ENCODE measurements around the gene SOX8.

The SOX8 gene

DNA sequence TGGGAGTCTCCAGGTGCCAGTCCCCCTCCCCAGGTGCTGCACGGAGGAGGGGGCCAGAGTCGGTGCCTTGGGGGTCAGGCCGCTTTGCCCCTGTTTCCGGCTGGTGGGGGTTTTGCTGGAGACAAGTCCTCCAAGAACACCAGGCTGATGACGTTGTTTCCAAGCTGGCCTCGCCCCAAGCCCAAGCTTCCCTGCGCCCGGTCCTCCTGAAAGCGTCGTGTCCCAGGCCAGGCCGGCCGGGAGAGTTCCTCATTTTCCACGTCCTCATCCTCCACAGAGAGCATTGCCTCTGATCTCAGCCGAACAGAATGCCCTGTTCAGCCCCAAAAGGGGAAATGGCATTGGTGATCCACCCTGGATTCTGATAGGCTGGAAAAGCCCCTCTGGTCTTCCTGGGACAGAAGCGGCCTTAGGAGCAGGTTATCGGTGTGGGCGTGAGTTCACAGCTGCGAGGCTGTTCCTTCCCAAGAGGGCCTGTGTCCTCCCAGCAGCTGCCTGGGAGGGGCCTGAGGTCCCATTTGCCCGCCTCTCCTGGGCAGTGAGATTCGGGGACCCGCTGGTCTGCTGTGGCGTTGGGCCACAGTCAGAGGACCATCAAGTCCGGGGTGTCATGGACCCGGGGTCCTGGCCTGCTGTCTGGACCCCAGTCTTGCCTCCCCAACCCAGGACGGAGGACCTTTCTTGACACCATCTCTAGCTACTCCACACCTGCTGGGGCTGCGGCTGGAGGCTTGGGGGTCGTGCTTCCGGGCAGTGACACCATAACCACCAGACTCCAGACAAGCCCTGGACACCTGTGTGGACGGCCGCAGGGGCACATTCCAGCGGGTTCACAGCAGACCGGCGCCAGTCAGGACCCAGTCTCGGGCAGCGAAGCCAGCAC, 7.1 kb downstream of the SOX8 start:
- DNase-seq = no peak

DNA sequence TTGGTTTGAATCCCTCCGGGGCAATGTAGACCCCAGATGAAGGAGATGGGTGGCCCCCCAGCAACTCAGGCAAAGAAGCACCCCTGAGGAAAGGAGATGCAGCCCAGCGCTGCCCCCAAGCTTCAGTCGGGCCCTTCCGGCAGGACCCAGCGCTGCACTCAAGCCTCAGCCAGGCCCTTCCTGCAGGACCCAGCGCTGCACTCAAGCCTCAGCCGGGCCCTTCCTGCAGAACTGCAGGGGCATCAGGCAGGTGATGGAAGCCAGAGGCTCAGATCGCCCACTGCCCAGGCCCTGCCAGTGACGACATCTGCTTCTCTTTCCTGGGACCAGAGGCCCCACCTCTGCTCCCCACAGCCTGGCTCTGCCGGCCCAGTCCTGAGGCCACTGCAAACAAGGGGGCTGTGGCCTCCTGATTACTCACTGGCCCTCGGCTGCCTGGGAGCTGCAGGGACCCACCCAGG, 7.8 kb downstream of the SOX8 start:
- no peak for DNase-seq

DNA sequence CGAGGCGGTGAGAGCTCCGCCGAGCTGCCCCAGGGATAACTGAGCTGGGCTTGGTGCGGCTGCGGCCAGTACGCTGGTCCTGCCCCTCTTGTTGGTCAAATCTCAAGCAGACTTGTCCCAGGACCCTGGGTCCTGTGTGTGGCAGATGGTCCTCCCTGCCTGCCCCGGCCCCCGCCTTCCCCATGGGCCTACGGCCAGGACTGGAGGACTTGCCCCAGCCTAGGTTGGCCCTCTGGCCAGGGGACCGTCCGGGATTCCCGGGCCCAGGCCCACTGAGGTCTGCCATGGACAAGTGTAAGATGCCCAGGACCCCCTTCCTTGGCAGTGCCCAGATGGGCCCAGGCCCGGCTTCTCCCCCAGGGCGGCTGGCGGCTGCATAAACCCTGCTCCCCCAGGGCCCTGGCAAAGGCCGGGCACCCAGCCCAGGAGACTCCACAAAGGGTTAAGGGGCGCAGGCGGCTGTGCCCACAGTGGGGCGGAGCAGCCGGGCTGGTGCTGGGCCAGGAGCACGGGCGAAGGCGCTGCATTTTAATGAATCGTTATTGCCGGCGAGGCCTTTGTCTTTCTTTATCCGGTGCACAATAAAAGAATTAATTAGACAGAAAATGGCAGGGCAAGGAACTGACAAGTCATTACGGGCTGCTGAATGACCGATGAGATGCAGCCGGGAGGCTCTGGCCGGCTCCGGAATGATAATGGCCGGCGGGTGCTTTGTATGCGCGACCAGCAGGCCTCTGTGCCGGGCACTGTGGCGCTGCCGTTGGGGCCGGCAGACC, 9.1 kb downstream of the SOX8 start:
- DNase-seq = no peak

DNA sequence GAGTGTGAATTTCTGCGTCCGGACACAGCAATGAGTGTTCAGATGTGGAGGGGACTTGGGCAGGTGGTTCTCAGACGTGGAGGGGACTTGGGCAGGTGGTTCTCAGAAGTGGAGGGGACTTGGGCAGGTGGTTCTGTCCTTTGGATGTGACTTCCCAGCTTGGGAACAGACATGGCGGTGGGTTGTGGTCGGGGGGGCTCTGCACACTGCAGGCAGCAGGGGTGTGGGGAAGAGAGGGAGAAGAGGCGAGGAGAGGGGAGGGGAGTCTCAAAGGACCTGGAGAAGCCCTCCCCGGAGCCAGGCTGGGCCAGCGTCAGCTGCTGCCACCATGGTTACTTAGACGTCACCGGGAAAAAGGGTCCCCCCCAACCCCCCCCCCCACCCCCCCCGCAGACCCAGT, 9.8 kb downstream of the SOX8 start:
- no peak for DNase-seq

DNA sequence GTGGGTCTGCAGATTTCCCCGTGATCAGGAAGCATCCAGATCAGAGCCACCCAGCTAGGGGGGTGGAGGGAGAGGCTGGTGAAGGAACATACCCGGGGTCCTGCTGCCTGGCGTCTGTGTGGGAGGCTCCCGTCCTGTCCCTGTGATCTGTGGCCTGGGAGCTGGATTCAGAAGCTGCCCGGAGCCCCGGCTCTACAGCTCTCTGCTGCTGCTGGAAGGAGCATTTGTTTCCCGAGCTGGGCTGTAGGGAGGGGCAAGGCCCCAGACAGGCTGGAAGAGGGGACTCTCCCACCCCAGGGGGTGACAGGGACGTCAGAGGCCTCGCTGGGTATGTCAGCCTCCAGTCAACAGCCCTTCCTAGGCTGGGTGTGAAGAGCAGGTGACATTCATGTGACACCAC, 10.2 kb downstream of the SOX8 start:
- DNase-seq = no peak

DNA sequence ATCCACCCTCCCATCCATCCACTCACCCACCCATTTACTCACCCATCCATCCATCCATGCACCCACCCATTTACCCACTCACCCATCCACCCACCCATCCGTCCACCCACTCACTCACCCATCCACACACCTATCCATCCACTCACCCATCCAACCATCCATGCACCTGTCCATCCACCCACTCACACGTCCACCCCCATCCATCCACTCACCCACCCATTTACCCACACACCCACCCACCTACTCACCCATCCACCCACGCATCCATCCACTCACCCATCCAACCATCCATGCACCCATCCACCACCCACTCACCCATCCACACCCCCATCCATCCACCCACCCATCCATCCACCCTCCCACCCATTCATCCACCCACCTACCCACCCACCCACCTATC, 12.2 kb downstream of the SOX8 start:
- DNase-seq = no peak

DNA sequence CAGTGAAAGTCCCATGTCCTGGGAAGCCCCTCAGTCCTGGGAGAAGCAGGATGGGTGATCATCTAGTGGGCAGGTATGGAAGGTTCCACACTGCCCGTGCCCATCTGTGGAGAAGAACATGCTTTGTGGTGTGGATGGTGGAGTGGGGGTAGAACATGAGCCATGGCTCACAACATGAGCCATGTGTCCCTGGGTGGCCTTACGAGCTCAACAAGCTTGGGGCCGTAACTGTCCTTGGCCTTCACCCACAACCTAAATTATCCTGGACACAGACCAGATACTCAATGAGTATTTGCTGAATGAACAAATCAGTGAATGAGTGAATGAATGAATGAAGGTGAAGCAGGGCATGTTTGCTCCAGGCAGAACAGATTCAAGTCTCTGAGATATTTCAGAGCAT, 13.5 kb downstream of the SOX8 start:
- DNase-seq = no peak

DNA sequence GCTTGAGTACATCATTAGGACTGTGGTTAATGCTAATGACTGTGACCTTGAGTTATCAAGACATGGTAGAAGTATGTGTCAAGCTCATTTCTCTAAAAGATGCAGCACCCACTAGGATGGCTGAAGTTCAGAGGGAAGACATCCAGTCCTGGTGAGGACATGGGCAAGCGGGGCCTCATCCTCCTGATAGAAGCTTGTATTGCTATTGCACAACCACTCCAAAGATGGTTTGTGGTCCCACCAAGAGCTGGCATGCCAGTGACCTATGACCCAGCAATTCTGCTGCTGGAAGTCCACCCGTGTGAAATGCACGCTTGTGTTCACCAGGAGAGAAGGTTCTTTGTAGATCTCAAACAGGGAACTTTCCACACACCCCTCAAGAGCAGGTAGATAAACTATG, 14.2 kb downstream of the SOX8 start:
- DNase-seq = no peak

DNA sequence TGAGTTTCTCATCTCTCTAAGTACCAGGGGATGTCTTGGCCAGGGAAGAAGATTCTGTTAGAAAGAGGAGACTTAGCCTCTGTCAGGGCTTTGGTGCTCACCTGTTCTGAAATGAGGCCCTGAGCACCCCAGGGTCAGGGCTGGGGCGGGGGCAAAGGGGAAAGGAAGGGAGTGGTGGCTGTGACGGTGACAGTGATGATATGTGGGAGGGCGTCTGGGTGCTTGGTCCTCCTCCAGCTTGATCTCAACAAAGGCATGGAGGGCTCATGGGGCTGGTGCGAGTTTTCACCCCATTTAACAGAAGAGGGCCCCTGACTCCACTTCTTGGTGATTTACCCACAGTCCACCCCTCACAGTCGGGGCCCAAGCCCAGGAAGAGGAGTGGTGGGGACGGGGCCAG, 15.1 kb downstream of the SOX8 start:
- no peak for DNase-seq

DNA sequence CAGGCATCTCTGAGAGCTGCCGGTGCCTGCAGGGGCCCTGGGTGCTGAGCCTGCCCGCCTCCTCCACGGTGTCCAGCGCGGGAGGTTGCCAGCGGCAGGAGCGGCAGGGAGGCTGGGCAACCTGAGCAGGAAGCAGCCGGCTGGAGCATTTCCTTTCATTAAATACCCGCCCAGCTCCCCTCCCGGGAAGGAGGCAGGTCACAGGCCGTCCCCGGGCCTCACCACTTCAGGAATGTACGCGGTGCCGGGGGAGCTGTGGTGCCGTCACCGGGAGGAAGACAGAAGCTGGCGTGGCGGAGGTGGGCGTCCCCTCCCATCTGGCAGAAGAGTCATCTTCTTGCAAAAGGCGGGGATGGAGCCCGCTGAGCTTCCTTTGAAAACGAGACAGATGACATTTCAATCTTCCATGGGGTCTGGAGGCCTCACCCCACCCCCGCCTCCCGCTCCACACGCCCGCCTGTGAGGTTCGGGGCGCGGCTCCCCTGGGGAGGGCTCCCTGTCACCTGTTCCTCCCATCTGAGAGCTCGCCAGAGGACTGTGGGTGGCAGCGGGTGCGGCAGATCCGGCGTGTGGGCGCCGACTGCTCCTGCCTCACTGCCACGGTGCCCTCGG, 16.0 kb downstream of the SOX8 start:
- DNase-seq = peak; percentile 81

DNA sequence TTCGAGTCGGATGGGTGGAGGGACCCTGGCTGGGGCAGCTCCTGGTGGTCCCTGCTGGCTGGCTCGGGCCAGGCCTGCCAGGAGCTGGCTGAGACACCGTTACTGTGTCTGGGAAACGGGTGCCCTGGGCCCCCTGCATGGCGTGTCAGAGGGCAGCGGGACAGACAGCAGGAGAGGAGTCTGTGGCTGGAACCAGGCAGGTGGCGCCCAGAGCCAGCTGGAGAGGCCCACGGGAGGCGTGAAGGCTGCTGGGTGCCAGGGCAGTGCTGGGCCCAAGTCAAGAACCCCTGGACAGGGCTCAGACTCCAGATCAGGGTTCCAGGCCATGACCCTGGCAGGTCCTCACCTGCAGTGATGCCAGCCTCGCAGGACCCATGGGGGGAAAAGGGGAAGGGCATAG, 16.6 kb downstream of the SOX8 start:
- DNase-seq = no peak

DNA sequence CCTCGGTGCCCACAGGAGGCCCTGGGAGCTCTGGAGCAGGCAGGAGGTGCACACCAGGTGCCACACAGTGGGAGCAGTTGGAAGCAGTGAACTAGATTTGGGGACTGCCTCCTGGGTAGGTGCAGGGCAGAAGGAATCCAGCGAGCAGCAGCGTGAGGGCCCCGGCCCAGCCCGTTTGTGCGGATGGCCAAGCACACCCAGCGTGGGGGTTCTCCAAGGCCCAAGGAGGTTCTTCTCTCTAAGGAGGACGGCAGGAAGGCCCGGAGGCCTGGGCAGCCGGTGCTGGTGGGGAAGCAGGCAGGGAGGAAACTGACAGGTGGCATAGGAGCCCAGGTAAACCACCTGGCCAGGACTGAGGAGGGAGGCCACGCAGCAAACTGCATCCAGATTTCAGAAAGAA, 17.0 kb downstream of the SOX8 start:
- no peak for DNase-seq

DNA sequence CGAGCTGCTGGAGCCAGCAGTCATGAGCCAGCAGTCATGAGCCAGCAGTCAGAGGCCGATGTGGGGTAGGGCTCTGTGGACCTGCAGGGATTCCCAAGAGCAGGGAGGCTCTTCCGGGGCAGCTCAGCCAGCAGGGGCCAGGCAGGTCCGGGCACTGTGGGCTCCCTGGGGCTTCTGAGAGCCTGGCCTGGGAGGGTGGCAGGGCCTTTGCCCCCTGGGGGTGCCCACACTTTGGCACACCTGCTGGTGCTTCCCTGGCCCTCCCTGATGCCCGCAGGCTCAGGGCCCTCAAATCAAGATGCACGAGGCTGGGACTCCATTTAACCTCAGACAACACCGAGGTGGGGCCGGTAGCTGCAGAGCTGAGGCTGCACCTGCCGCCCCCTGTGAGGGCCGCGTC, 18.1 kb downstream of the SOX8 start:
- no peak for DNase-seq

DNA sequence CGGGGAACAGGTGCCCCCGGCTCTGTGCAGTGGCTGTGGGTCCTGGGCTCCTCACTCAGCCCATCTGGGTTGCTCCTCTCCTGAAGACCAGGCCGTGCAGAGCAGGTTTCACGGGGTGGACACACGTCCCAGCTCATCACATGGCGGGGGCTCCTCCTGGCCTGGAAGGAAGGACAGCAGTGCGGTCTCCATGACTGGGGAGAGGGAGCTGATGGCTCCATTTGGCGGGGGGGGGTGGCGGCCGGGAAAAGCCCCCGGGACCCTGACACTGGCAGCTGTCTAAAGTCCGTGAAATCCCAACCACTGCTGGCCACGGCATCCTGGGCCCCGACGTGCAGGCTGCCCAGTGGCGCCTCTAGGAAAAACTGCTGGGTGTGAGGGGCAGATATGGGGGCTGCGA, 19.0 kb downstream of the SOX8 start:
- DNase-seq = no peak

DNA sequence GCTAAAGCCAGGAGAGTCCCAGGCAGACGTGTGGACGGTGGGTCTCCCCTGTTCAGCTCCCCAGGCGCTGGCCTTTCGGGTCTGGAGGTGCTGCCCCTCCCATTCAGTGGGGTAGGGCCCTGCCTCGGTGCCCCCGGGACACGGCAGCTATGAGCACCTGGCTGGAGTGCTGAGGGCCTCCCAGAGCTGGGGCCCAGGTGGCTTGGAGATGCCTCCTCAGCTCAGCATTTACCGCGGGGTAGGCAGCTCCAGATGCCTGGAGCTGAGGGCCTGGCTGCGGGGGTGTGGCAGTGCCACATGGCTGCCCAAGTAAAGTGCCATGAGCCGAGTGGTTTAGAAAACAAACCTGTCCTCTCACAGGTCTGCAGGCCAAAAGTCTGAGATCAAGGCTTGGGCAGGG, 19.5 kb downstream of the SOX8 start:
- DNase-seq = no peak

DNA sequence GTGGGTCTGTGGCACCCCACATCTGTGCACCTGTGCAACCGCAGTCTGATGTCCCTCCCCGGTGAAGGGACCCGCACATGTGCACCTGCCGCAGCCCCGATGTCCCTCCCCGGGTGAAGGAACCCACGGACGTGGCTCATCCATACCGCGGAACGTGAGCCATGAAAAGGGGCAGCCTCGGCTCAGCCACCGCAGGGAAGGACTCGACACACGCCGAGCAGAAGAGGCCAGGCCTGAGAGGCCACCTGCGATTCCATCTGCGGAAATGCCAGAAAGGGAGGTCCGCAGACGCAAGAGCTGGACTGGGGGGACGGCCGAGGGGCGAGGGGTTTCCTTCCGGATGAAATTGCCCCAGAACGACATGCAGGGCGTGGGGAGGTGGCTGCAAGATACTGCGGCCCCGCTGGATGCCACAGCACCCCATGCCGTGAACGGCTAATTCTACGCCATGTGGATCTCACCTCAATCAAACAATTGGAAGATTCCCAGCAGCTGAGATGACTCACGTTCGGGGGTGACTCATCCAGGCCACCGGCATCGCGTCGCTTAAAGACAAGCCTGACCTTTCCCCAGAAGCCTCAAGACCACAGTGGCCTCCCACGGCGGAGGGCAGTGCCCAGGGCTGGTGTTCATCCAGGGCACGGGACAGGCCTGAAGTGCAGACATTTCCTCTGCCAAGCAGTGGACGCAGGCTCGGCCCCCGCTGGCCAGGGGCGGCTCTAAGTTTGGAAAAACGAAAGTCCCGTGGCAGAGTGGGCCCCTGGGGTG, 21.0 kb downstream of the SOX8 start:
- DNase-seq = peak; percentile 86

DNA sequence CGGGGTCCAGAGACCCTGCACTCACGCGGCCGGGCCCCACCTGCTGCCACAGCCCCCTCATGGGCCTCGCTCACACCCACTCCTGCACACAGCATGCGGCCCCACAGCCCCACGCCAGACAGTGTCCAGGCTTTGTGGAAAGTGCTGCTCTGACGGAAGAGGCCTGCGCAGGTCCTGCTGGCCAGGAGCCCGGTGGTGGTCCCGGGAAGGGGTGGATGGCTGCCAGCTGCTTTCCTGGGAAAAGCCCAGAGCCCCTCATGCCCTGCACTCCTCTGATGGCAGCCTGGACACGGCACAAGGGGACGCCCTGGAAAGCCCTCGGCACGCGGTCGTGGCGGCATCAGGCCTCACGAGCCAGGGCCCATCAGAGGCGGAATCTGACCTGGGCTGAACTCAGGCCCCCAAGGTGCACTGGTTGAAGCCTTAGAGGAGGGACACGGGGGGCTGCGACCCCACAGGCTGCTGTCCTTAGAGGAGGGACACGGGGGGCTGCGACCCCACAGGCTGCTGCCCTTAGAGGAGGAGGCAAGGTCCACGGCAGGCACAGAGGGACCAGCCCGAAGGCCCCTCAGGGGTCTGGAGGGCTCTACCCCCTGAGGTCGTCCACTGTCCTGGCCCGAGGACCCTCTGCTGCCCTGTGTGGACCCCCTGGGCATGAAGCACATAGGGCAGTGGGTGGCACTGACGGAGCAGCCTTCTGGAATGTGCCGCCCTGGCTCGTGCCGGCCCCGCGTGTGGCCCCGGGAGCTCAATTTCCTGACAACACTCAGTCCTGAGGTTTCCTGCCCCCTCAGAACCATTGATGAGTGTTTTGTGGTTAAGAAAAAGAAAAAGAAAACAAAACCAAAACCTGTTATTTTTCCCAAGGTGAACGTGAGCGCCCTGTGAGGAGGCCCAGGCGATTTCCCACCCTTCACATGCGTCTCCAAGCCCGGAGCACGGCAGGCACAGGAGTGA, 22.1 kb downstream of the SOX8 start:
- DNase-seq = peak; percentile 44

DNA sequence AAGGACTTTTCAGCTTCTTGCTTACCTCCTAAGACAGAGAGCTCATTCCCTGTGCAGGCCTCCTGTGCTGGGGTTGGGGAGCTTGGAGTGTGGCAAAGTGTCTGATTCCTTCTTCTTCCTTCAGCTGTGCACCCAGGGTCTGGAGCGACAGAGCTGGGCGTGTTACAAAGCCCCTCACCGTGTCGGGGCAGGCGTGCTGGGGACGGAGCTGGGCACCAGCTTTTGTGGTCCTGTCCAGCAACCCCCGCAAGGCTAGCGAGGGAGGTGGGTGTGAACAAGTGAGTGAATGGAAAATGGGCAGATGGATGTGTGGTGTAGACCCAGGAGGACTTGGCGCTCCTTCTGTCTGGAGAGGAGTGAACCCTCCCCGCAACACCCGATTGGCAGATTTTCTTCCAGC, 23.7 kb downstream of the SOX8 start:
- no peak for DNase-seq

DNA sequence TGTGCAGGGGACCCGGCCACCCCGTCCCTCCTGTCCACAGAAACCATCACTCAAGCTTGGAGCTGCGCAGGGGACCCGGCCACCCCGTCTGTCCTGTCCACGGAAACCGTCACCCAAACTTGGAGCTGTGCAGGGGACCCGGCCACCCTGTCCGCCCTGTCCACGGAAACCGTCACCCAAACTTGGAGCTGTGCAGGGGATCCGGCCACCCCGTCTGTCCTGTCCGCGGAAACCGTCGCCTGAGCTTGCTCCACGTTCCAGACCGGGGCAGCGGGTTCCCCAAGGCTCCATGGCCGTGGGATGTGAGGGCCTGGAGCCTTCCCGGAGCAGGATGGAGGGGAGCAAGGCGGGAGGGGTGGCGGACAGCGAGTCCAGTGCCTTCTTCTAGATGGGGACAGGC, 25.2 kb downstream of the SOX8 start:
- no peak for DNase-seq

DNA sequence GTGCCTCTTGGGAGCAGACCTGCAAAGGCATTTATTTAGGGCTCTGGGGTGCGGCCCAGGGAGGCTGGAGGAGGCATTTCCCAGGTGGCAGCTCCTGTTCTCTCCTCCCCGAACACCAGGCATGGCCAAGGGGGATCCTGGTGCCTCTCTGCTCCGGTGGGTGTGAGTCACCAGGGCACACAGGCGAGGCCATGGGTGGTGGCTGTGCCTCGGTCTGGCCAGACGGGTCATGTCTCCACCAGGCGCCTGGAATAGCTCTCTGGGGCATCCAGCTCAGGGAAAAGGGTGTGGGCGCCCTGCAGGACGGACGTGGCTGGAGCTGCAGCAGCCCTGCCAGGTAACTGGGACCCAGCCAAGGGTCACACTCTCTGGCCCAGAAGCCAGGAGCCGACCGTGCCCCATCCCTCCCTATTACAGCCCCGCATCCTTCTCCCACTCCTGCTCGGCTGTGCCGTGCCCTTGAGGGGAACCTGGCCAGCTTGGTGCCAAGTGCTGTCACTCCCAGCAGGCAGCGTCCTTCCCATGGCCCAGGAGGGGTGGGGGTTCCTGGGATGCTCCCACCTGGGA, 25.8 kb downstream of the SOX8 start:
- no peak for DNase-seq

DNA sequence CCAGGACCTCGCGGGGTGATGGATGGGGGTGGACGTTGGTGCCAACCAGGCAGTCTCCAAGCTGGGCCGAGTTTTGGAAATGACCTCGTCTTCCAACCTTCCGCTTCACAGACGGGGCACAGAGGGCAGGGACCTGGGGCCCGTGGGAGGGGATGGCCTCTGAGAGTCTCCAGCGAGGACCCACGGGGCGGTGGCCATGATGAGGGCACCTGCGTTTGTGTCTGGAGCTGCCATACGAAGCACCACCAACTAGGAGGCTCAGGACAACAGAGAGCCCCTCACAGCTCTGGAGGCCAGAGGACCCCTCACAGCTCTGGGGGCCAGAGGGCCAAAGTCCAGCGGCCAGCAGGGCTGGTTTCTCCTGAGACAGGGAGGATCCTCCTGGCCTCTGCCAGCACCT, 26.5 kb downstream of the SOX8 start:
- DNase-seq = no peak
